HepG2 (cell line): ENCODE data around the gene CDRT15L2.
"Not testable (repeated sequence)": the region's sequence is repeated elsewhere in the genome, so short reads cannot be mapped to it uniquely, and the experiment has no call there.

Source experiments
- CTCF ChIP-seq: sonication (generic); formaldehyde crosslinking; IDR thresholded peaks from 2 replicates; pipeline ENCODE4 v1.5.0; 2020; ENCODE audit warnings: mild to moderate bottlenecking, missing genetic modification reagents, moderate library complexity
- E2F5 ChIP-seq: sonication (generic); formaldehyde crosslinking; conservative IDR thresholded peaks from 2 replicates; pipeline ENCODE4 v1.4.0; 2020; ENCODE audit warnings: missing genetic modification reagents
- EZH2 ChIP-seq: conservative IDR thresholded peaks from 2 replicates; pipeline ENCODE4 v1.6.1; 2012; ENCODE audit warnings: mild to moderate bottlenecking, low read depth, low read length, moderate library complexity
- FOSL1 ChIP-seq: sonication (generic); formaldehyde crosslinking; IDR thresholded peaks from 2 replicates; pipeline ENCODE4 v1.9.0; 2021; ENCODE audit warnings: missing genetic modification reagents, borderline replicate concordance
- HDAC1 ChIP-seq: sonication (generic); formaldehyde crosslinking; IDR thresholded peaks from 2 replicates; pipeline ENCODE4 v1.5.1; 2020; ENCODE audit warnings: mild to moderate bottlenecking, missing genetic modification reagents
- IRX3 ChIP-seq: sonication (generic); formaldehyde crosslinking; IDR thresholded peaks from 2 replicates; pipeline ENCODE4 v1.8.1; 2023; ENCODE audit warnings: mild to moderate bottlenecking, low read depth, missing genetic modification reagents, borderline replicate concordance
- KAT2B ChIP-seq: fragments of 150-350 bp; IDR thresholded peaks from 2 replicates; pipeline ENCODE4 v1.6.1; 2014; ENCODE audit warnings: low read depth, low read length, borderline replicate concordance
- MED13 ChIP-seq: sonication (generic); formaldehyde crosslinking; IDR thresholded peaks from 2 replicates; pipeline ENCODE4 v1.5.0; 2020; ENCODE audit warnings: missing genetic modification reagents
- MEIS1 ChIP-seq: sonication (generic); formaldehyde crosslinking; IDR thresholded peaks from 2 replicates; pipeline ENCODE4 v1.9.0; 2021; ENCODE audit warnings: mild to moderate bottlenecking, missing genetic modification reagents, moderate library complexity, borderline replicate concordance
- PITX1 ChIP-seq: sonication (generic); formaldehyde crosslinking; IDR thresholded peaks from 2 replicates; pipeline ENCODE4 v1.5.1; 2020; ENCODE audit warnings: mild to moderate bottlenecking, missing genetic modification reagents
- RAD51 ChIP-seq: fragments of 450-650 bp; IDR thresholded peaks from 2 replicates; pipeline ENCODE4 v1.6.1; 2016; ENCODE audit warnings: borderline replicate concordance
- ZNF24 ChIP-seq: fragments of 450-650 bp; IDR thresholded peaks from 2 replicates; pipeline ENCODE4 v1.6.1; 2017; ENCODE audit warnings: antibody characterized with exemption, mild to moderate bottlenecking
- TF ChIP-seq, protein P1 (sequence below): IDR thresholded peaks from 2 replicates; pipeline ENCODE4 v1.6.1; 2012; ENCODE audit warnings: inconsistent platforms

GRCh38 chr17:20566736-20567135 lies 12.8 kb upstream of the CDRT15L2 start:
- not testable (repeated sequence) for TF ChIP-seq ZNF24; CTCF (CRISPR knock-in tag); IRX3 (CRISPR knock-in tag); RAD51; HDAC1; PITX1 (CRISPR knock-in tag); EZH2; E2F5; KAT2B; FOSL1; MED13 (CRISPR knock-in tag); MEIS1
- TF ChIP-seq, protein P1, sequence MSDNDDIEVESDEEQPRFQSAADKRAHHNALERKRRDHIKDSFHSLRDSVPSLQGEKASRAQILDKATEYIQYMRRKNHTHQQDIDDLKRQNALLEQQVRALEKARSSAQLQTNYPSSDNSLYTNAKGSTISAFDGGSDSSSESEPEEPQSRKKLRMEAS, result not testable (repeated sequence)
